ENCODE data around the gene PDSS1.

DNA sequence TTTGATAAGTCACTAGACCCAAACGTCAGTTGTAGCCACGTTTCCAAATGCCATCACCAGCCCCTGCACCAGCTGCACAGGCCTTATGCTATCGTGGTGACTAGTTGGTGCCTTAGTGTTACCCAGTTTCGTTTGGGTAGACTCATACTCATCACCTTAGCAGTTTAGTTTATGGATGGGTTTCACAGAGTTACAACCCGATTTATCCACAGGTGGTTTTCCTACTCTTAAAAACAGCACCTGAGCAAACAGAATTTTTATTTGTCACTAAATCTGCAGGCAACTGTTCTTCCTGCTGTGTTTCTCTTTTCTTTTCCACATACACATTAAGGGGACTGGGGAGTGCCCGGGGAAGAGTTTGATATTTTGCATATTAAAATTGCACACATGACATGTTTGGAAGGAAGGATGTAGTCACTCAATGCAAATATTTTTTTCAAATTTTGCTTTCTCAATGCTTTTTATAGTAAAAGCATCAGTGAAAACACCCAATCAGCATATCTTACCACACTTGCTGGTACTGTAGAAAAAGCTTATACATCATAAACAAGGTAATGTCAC is 41.6 kb downstream of the PDSS1 start:
- no peak for TF ChIP-seq EZH2phosphoT487 (IDR thresholded peaks at IDR 0.05; ENCODE audit: low read depth)
- TF ChIP-seq, protein P1, sequence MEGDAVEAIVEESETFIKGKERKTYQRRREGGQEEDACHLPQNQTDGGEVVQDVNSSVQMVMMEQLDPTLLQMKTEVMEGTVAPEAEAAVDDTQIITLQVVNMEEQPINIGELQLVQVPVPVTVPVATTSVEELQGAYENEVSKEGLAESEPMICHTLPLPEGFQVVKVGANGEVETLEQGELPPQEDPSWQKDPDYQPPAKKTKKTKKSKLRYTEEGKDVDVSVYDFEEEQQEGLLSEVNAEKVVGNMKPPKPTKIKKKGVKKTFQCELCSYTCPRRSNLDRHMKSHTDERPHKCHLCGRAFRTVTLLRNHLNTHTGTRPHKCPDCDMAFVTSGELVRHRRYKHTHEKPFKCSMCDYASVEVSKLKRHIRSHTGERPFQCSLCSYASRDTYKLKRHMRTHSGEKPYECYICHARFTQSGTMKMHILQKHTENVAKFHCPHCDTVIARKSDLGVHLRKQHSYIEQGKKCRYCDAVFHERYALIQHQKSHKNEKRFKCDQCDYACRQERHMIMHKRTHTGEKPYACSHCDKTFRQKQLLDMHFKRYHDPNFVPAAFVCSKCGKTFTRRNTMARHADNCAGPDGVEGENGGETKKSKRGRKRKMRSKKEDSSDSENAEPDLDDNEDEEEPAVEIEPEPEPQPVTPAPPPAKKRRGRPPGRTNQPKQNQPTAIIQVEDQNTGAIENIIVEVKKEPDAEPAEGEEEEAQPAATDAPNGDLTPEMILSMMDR (IDR thresholded peaks at IDR 0.05; ENCODE audit: low read depth, low read length): no peak
